Measurements from ENCODE around the gene TMEM44. TPM values are rescaled to one million over a fixed set of nuclear protein-coding genes. Genes with fewer than 3 reads are reported as not detected.

The TMEM44 gene
- total RNA-seq, 4 donors from 2014 or later: 3.0 to 5.4 (median 3.1) TPM

DNA sequence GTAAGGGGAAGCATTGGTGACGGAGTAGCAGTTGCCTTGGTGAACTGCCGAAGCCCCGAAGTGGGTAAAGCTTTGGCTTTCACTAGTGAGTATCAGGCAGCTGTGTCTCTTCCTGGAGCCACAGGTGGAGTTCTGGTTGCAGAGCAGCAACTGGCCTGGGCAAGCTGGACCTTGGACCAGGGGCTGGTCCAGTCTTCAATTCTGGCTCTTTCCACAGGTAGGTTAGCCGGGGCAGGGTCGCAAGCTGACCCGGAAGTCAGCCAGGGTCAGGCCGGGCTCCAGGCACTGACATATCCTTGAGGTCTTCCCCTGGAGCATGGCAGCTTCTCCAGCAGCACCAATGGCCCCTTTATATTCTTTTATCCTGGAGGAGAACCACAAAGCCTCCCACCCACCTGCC lies 73.2 kb downstream of the TMEM44 start:
- DNase-seq: no peak
- H3K4me3 ChIP-seq: no peak overlapping the region
- no peaks in the 10 kb centered on the region for H3K36me3 ChIP-seq
- no peaks in the 10 kb centered on the region for H3K4me1 ChIP-seq
- peaks cover 0 to 3% (median 0%) of the 10 kb centered on the region in 3 donors for H3K27me3 ChIP-seq
- in situ Hi-C loops (cut with MboI; ENCODE audit: low sequenced_read_pairs in 4 of 4) (no loop called here), intact Hi-C loops (cut with DNase I; ENCODE audit: low total_unique reads) (no loop called here)
- TF ChIP-seq, protein P1, sequence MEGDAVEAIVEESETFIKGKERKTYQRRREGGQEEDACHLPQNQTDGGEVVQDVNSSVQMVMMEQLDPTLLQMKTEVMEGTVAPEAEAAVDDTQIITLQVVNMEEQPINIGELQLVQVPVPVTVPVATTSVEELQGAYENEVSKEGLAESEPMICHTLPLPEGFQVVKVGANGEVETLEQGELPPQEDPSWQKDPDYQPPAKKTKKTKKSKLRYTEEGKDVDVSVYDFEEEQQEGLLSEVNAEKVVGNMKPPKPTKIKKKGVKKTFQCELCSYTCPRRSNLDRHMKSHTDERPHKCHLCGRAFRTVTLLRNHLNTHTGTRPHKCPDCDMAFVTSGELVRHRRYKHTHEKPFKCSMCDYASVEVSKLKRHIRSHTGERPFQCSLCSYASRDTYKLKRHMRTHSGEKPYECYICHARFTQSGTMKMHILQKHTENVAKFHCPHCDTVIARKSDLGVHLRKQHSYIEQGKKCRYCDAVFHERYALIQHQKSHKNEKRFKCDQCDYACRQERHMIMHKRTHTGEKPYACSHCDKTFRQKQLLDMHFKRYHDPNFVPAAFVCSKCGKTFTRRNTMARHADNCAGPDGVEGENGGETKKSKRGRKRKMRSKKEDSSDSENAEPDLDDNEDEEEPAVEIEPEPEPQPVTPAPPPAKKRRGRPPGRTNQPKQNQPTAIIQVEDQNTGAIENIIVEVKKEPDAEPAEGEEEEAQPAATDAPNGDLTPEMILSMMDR (IDR thresholded peaks at IDR 0.05 in 4 of 5, conservative IDR thresholded peaks at IDR 0.05 in 1 of 5): no peak
- TF ChIP-seq POLR2A (IDR thresholded peaks at IDR 0.05): no peak
- no peak for ATAC-seq
- no peak overlapping the region for H3K27ac ChIP-seq
- no peaks in the 10 kb centered on the region for H3K9me3 ChIP-seq

GRCh38 chr3:194559530-194559929 lies 73.7 kb downstream of the TMEM44 start:
- H3K36me3 ChIP-seq: no peaks in the 10 kb centered on the region
- H3K27me3 ChIP-seq: no peaks in the 10 kb centered on the region
- no peaks in the 10 kb centered on the region for H3K9me3 ChIP-seq
- H3K4me1 ChIP-seq: no peaks in the 10 kb centered on the region
- in situ Hi-C loops (cut with MboI; ENCODE audit: low sequenced_read_pairs in 4 of 4) (no loop called here), intact Hi-C loops (cut with DNase I; ENCODE audit: low total_unique reads) (no loop called here)
- TF ChIP-seq, protein P1 (IDR thresholded peaks at IDR 0.05 in 4 of 5, conservative IDR thresholded peaks at IDR 0.05 in 1 of 5): no peak
- TF ChIP-seq POLR2A (IDR thresholded peaks at IDR 0.05): no peak
- ATAC-seq: no peak
- no peak overlapping the region for H3K4me3 ChIP-seq
- no peak overlapping the region for H3K27ac ChIP-seq
- no peak for DNase-seq

DNA sequence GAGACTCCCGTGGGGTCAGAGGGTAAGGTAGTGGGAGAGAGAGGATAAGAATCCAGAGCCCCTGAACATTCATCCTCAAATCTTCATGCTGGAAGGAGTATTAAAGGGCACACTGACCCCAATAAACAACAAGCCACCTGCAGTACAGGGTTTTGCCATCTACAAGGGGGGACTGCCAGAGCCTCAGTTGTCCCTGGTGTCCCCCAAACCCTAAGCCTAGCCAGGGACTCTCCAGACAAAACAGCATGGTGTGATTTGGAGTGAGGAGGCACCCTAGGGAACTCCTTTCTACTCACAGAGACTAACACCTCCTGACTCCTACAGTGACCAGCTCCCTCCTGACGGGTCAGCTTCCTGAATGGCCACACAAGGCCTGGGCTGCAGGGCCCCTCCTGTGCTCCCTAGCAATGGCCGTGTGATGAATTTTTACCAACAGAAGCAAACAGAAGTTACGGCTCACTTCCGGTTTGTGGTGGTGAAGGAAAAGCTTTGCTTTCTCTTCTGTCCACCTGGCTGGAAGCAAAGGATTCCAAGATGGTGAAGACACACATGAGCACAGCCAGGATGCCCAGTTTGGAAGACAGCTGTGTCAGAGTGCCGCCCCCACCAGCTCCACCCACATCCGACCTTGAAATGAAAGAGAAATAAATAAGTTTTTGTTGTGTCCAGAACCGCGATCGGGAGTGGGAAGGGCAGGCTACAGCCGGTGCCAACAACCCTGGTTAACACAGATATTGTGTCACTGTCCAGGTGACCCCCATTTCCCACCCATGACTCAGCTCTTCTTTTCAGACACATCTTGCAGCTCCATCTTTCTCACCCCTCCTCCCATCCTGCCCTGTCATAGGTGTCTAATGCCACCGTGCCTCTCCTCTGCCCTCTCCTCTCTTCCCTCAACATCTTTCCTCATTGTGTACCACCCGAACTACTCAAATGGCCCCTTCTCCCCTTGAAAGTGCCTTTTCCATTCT lies 76.8 kb downstream of the TMEM44 start:
- DNase-seq: no peak
- Histone ChIP-seq H3K4me1 (no peaks in the 10 kb centered on the region), H3K27me3 (no peaks in the 10 kb centered on the region), H3K27ac (no peak overlapping the region), H3K36me3 (no peaks in the 10 kb centered on the region), H3K9me3 (no peaks in the 10 kb centered on the region), H3K4me3 (no peak overlapping the region)
- intact Hi-C loops (cut with DNase I; ENCODE audit: low total_unique reads) (no loop called here), in situ Hi-C loops (cut with MboI; ENCODE audit: low sequenced_read_pairs in 4 of 4) (no loop called here)
- TF ChIP-seq, protein P1 (IDR thresholded peaks at IDR 0.05 in 4 of 5, conservative IDR thresholded peaks at IDR 0.05 in 1 of 5): no peak
- TF ChIP-seq POLR2A (IDR thresholded peaks at IDR 0.05): no peak
- no peak for ATAC-seq

DNA sequence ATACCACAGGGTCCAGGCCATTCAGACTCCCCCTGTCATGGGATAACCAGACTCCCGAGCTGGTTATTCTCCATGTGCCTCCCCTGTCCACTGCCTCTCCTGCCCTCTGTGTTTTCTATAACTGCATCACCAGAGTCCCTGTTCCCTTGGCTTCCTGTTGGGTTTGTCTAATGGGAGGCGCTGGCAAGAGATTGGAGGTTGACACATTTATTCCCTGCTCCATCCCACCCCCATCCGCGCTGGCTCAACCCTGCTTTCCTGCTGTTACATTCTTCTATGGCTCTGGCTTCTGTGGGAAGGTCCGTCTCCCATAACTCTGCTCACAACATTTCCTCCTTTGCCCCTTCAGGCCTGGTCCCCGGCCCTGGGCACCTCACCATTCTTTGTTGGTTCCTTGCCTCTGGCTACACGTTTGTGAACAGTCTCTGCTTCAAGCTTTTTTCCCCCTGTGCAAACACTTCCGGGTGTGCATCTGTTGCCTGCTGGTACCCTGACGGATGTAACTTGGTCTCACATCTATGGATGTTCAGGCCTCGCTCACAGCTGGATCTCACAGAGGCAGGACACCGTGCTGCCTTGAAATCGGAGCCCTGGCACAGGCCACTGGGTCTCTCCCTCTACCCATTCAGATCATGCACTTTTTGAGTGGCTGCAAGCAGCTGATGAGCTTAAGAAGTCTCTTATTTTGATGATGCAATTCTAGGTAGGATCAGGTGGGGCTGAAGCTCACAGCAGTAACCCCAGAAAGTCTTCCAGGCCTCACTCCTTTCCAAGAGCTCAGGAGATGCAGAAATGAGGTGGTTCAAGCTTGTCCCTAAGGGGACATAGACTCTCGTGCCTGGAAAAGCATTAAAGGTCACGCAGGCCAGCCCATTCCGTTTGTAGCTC lies 77.8 kb downstream of the TMEM44 start:
- in situ Hi-C loops (cut with MboI; ENCODE audit: low sequenced_read_pairs in 4 of 4): no loop called here
- no peak for ATAC-seq
- Histone ChIP-seq H3K4me3 (no peak overlapping the region), H3K27ac (no peak overlapping the region), H3K4me1 (no peaks in the 10 kb centered on the region), H3K9me3 (no peaks in the 10 kb centered on the region), H3K27me3 (no peaks in the 10 kb centered on the region), H3K36me3 (no peaks in the 10 kb centered on the region)
- TF ChIP-seq, protein P1 (IDR thresholded peaks at IDR 0.05 in 4 of 5, conservative IDR thresholded peaks at IDR 0.05 in 1 of 5): no peak
- no peak for TF ChIP-seq POLR2A (IDR thresholded peaks at IDR 0.05)
- DNase-seq: no peak
- intact Hi-C loops (cut with DNase I; ENCODE audit: low total_unique reads): no loop called here
